Keratinocyte (primary cell): ENCODE measurements around the gene VARS1. TPM values are rescaled to one million over a fixed set of nuclear protein-coding genes. Genes with fewer than 3 reads are reported as not detected.

Experiments used
- DNase-seq: peaks from one replicate; pipeline ENCODE4 v3.0.0-alpha.2; 2011; ENCODE audit warnings: low read depth, missing footprints, low spot score
- FAIRE-seq: peaks from 2 replicates; lab custom pipeline; 2011; peaks lifted over from hg19 to GRCh38; lab: Jason Lieb, UNC
- H2AFZ ChIP-seq: 2 replicates; pipeline ENCODE4 v1.6.0; 2012; ENCODE audit warnings: low read length, control low read depth, inconsistent platforms; ENCODE audit not compliant: control insufficient read depth
- H3K27ac ChIP-seq: 2 replicates; pipeline ENCODE4 v1.5.1; 2011; ENCODE audit warnings: low read length; ENCODE audit not compliant: control insufficient read depth, insufficient read depth
- H3K27me3 ChIP-seq: 3 replicates; pipeline ENCODE4 v1.6.0; 2011; ENCODE audit warnings: low read length; ENCODE audit not compliant: control insufficient read depth, insufficient read depth; ENCODE audit errors: extremely low read depth
- H3K36me3 ChIP-seq, 2 experiments: 2 replicates in 1 of 2; 3 replicates in 1 of 2; pipeline ENCODE4 v1.5.1; 2011; ENCODE audit warnings: low read length in 2 of 2, mild to moderate bottlenecking in 1 of 2; ENCODE audit not compliant: control insufficient read depth in 2 of 2, insufficient read depth in 2 of 2; ENCODE audit errors: extremely low read depth in 1 of 2
- H3K4me1 ChIP-seq: 3 replicates; pipeline ENCODE4 v1.5.1; 2011; ENCODE audit warnings: low read length; ENCODE audit not compliant: control insufficient read depth, insufficient read depth; ENCODE audit errors: extremely low read depth
- H3K4me2 ChIP-seq: 3 replicates; pipeline ENCODE4 v1.6.0; 2011; ENCODE audit warnings: low read depth, low read length; ENCODE audit not compliant: control insufficient read depth, insufficient read depth; ENCODE audit errors: extremely low read depth
- H3K4me3 ChIP-seq, 3 experiments: fragments of 200-600 bp in 1 of 3; sonication (generic) in 1 of 3; 2 replicates in 2 of 3; 3 replicates in 1 of 3; pipeline ENCODE4 v1.5.1; 2011 to 2016; ENCODE audit warnings: low read length in 3 of 3, mild to moderate bottlenecking in 3 of 3, control low read depth in 2 of 3, inconsistent platforms in 1 of 3, low read depth in 1 of 3, mixed read lengths in 1 of 3, mixed run types in 1 of 3, moderate library complexity in 1 of 3; ENCODE audit not compliant: control insufficient read depth in 2 of 3, insufficient read depth in 2 of 3; ENCODE audit errors: extremely low read depth in 1 of 3
- H3K79me2 ChIP-seq: 2 replicates; pipeline ENCODE4 v1.6.0; 2012; ENCODE audit warnings: low read length; ENCODE audit not compliant: control insufficient read depth, insufficient read depth
- H3K9ac ChIP-seq: 3 replicates; pipeline ENCODE4 v1.6.0; 2011; ENCODE audit warnings: low read length; ENCODE audit not compliant: control insufficient read depth, insufficient read depth; ENCODE audit errors: extremely low read depth
- H3K9me1 ChIP-seq: 3 replicates; pipeline ENCODE4 v1.6.0; 2011; ENCODE audit warnings: low read length; ENCODE audit not compliant: control insufficient read depth, insufficient read depth; ENCODE audit errors: extremely low read depth
- H3K9me3 ChIP-seq: 2 replicates; pipeline ENCODE4 v1.5.1; 2012; ENCODE audit warnings: low read depth, low read length; ENCODE audit not compliant: control insufficient read depth
- H4K20me1 ChIP-seq: 3 replicates; pipeline ENCODE4 v1.6.0; 2011; ENCODE audit warnings: low read length; ENCODE audit not compliant: control insufficient read depth, insufficient read depth; ENCODE audit errors: extremely low read depth
- CTCF ChIP-seq, 3 experiments: IDR thresholded peaks in 1 of 3; conservative IDR thresholded peaks in 1 of 3; optimal IDR thresholded peaks in 1 of 3; 2 replicates in 2 of 3; 3 replicates in 1 of 3; pipeline versions ENCODE3 to v1.5.1; 2011; ENCODE audit warnings: low read length in 3 of 3, mild to moderate bottlenecking in 3 of 3, moderate library complexity in 2 of 3, control low read depth in 1 of 3, inconsistent platforms in 1 of 3; ENCODE audit not compliant: insufficient read depth in 2 of 3; ENCODE audit errors: extremely low read depth in 1 of 3
- EZH2 ChIP-seq: IDR thresholded peaks from one replicate; pipeline ENCODE4 v1.6.1; 2012; ENCODE audit warnings: inconsistent platforms, mild to moderate bottlenecking, low read length, moderate library complexity
- dilution Hi-C: fragments of 300-500 bp; cut with MboI; formaldehyde crosslinking; loops from one replicate; pipeline ENCODE4 v1.7.0; 2020; ENCODE audit warnings: low sequenced_read_pairs; ENCODE audit not compliant: extremely low pct_ligation_motif_present
- polyA plus RNA-seq, 5 experiments: library from polyadenylated mRNA; depleted of rRNA in 3 of 5; stranded (reverse) in 3 of 5; stranded (forward) in 1 of 5; unstranded in 1 of 5; fragments of >200 nt; gene quantifications; 1 replicate in 1 of 5; 2 replicates in 3 of 5; 3 replicates in 1 of 5; pipeline versions ENCODE4 v1.2.1 to v1.2.3, GENCODE V29; 2011 to 2012; ENCODE audit warnings: missing spikeins in 2 of 5, low read depth in 1 of 5, low replicate concordance in 1 of 5

Gene VARS1
- polyA plus RNA-seq, 1 donor (not counting 4 experiments of a cell fraction or from before 2014, with no cell fraction given) = 26.3 TPM

DNA sequence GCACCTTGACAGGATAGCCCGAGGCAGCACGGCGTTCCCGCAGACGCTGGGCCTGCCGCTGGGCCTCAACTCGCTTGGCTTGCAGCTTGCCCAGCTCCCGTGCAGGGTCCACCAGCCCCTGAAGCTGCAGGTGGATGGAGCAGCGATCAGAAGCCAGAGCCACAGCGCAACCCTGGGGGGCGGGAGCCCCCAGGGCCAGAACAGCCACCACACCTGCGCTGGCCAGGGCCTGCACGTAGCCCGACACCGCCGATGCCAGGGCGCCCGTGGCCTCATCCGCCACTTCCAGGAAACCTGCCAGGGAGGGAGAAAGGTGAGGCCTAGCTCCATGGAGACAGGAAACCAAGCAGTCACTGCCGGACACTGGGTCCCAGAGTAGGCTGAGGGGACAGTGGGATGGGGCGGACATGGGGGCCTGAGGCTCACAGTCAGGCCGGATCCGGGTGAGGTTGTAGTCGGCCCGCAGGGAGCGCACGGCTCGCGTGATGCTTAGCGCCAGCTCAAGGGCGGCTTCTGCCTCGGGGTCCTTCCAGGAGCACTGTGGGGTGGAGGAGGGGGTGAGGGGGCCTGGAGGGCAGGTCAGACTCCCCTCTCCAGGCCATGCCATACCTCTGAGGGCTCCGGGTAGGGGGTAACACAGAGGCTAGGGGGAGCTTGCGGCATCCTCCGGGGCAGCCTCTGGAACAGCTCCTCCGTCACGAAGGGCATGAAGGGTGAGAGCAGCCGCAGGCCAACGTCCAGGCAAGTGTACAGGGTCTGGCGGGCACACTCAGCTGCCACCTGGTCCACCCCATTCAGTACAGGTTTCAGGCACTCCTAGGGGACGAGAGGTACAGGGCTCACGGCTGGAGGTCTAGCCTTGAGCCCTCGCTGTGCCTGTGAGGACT lies 16.3 kb downstream of the VARS1 start:
- no peak for FAIRE-seq
- Histone ChIP-seq H3K4me3 (no peak overlapping the region), H4K20me1 (no peaks in the 10 kb centered on the region), H2AFZ (no peak overlapping the region), H3K4me1 (peaks cover 22% of the 10 kb centered on the region), H3K36me3 (peaks cover 19 to 43% of the 10 kb centered on the region in 2 experiments), H3K27ac (no peak overlapping the region), H3K9me1 (no peaks in the 10 kb centered on the region), H3K4me2 (no peak overlapping the region), H3K27me3 (no peaks in the 10 kb centered on the region), H3K79me2 (no peaks in the 10 kb centered on the region), H3K9me3 (no peaks in the 10 kb centered on the region), H3K9ac (no peak overlapping the region)
- dilution Hi-C loops = no loop called here
- no peak for DNase-seq
- TF ChIP-seq EZH2 (no peak), CTCF (optimal IDR thresholded peaks at IDR 0.05 in 1 of 3, IDR thresholded peaks at IDR 0.05 in 1 of 3, conservative IDR thresholded peaks at IDR 0.05 in 1 of 3; ENCODE audit: extremely low read depth in 1 of 3, insufficient read depth in 2 of 3, low read length in 3 of 3) (no peak)

DNA sequence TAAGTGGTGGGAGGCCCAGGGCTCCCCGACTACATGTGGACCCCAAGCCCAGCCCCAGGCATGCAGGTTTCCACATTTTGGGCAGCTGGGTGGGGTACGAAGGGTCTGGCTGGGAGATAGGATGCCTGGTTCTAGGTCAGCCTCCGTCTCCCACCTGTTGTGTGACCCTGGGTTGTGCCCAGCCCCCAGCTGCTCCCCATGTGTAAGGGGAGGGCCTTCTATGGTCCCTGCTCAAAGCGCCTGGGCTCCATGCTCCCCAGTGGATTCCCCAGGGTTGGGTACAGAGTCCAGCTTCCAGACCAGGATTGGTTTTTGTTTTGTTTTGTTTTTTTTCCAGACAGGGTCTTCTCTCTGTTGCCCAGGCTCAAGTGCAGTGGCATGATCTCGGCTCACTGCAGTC lies 17.4 kb downstream of the VARS1 start:
- Histone ChIP-seq H3K27me3 (no peaks in the 10 kb centered on the region), H3K9ac (no peak overlapping the region), H3K4me2 (no peak overlapping the region), H3K27ac (no peak overlapping the region), H3K9me1 (no peaks in the 10 kb centered on the region), H3K79me2 (no peaks in the 10 kb centered on the region), H3K4me3 (no peak overlapping the region), H4K20me1 (no peaks in the 10 kb centered on the region), H2AFZ (no peak overlapping the region), H3K9me3 (no peaks in the 10 kb centered on the region), H3K4me1 (peaks cover 22% of the 10 kb centered on the region), H3K36me3 (peaks cover 17 to 34% of the 10 kb centered on the region in 2 experiments)
- DNase-seq (no peak), FAIRE-seq (no peak)
- dilution Hi-C loops = no loop called here
- TF ChIP-seq CTCF (optimal IDR thresholded peaks at IDR 0.05 in 1 of 3, IDR thresholded peaks at IDR 0.05 in 1 of 3, conservative IDR thresholded peaks at IDR 0.05 in 1 of 3; ENCODE audit: extremely low read depth in 1 of 3, insufficient read depth in 2 of 3, low read length in 3 of 3) (no peak), EZH2 (no peak)
